Measurements from ENCODE around the gene OSBPL7. TPM values are rescaled to one million over a fixed set of nuclear protein-coding genes. Genes with fewer than 3 reads are reported as not detected.

OSBPL7 gene
- polyA plus RNA-seq, 4 donors, result 16.7 to 67.5 (median 27.3) TPM

- FAIRE-seq, result no peak
- 62 to 84% (median 80%) methylated on average over 4 of the region's 4 CpGs for WGBS, 3 donors
- Histone ChIP-seq H3K9me3 (ENCODE audit: control insufficient read depth in 2 of 2, insufficient read depth in 1 of 2, low read depth in 1 of 2, low read length in 1 of 2) (no peaks in the 10 kb centered on the region), H3K27me3 (ENCODE audit: control insufficient read depth in 3 of 3, insufficient read depth in 3 of 3, low read length in 3 of 3) (peaks cover 0 to 43% (median 17%) of the 10 kb centered on the region in 3 donors), H3K27ac (ENCODE audit: low read depth in 1 of 3, low read length in 2 of 3) (no peak overlapping the region), H3K4me1 (ENCODE audit: control insufficient read depth in 3 of 3, insufficient read depth in 2 of 3, low read depth in 1 of 3, low read length in 2 of 3) (peaks cover 2 to 35% (median 6%) of the 10 kb centered on the region in 3 donors), H3K4me3 (ENCODE audit: low read depth in 1 of 3, low read length in 3 of 3) (no peak overlapping the region), H3K36me3 (ENCODE audit: control insufficient read depth in 3 of 3, insufficient read depth in 2 of 3, low read depth in 1 of 3, low read length in 3 of 3) (peaks cover 0 to 4% (median 1%) of the 10 kb centered on the region in 3 donors)
- DNase-seq, result no peak
Observed at GRCh38 chr17:47844814-47845715, 23.5 kb upstream of the OSBPL7 start.

DNA sequence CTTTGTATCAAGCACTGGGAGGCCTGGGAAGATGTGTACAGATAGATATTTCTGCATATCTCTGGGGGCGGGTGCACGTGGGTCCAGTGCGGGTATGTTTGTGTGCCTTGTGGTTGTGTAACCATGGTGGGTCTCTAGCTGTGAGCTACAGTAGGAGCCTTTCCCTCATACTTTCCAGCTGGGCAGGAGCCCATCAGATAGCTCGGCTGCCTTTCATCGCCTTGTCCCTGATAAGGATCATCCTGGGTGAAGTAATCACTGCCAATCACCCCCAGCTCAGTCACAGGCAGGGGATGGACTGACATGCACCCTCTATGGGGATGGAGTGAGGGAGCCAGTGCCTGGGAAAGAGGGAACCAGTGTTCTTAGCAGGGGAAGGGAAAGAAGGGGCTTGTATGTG is 22.6 kb upstream of the OSBPL7 start:
- Histone ChIP-seq H3K9me3 (ENCODE audit: control insufficient read depth in 2 of 2, insufficient read depth in 1 of 2, low read depth in 1 of 2, low read length in 1 of 2) (no peaks in the 10 kb centered on the region), H3K36me3 (ENCODE audit: control insufficient read depth in 3 of 3, insufficient read depth in 2 of 3, low read depth in 1 of 3, low read length in 3 of 3) (peaks cover 0 to 9% (median 4%) of the 10 kb centered on the region in 3 donors), H3K27me3 (ENCODE audit: control insufficient read depth in 3 of 3, insufficient read depth in 3 of 3, low read length in 3 of 3) (peaks cover 0 to 35% (median 17%) of the 10 kb centered on the region in 3 donors), H3K27ac (ENCODE audit: low read depth in 1 of 3, low read length in 2 of 3) (no peak overlapping the region), H3K4me3 (ENCODE audit: low read depth in 1 of 3, low read length in 3 of 3) (no peak overlapping the region), H3K4me1 (ENCODE audit: control insufficient read depth in 3 of 3, insufficient read depth in 2 of 3, low read depth in 1 of 3, low read length in 2 of 3) (peaks cover 2 to 43% (median 7%) of the 10 kb centered on the region in 3 donors)
- DNase-seq (no peak), FAIRE-seq (no peak)
- WGBS, 3 donors, result 21 to 64% (median 35%) methylated on average over 5 of the region's 5 CpGs

DNA sequence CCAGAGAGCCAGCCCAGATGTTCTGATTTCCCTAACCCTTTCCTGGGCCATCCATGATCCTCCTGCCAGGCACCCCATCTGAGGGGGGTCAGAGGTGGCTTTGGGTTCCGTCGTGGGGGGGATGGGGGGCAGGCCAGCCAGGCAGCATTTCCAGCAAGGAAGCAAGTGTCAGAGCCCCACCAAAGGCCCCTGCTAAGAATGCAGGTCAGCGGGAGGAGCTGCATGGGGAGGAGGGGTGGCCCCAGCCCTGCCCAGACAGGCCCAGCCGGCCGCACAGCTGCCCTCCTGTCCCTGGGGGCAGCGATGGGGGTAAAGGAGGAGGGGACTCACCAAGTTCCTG is 21.8 kb upstream of the OSBPL7 start:
- H3K27me3 ChIP-seq (ENCODE audit: control insufficient read depth in 3 of 3, insufficient read depth in 3 of 3, low read length in 3 of 3), result peaks cover 0 to 26% (median 14%) of the 10 kb centered on the region in 3 donors
- no peak for FAIRE-seq
- no peak for DNase-seq
- no peak overlapping the region for H3K4me3 ChIP-seq (ENCODE audit: low read depth in 1 of 3, low read length in 3 of 3)
- H3K9me3 ChIP-seq (ENCODE audit: control insufficient read depth in 2 of 2, insufficient read depth in 1 of 2, low read depth in 1 of 2, low read length in 1 of 2), result no peaks in the 10 kb centered on the region
- 14 to 35% (median 29%) methylated on average over 6 of the region's 6 CpGs for WGBS, 3 donors
- no peak overlapping the region for H3K27ac ChIP-seq (ENCODE audit: low read depth in 1 of 3, low read length in 2 of 3)
- peaks cover 0 to 17% (median 4%) of the 10 kb centered on the region in 3 donors for H3K36me3 ChIP-seq (ENCODE audit: control insufficient read depth in 3 of 3, insufficient read depth in 2 of 3, low read depth in 1 of 3, low read length in 3 of 3)
- peaks cover 2 to 52% (median 7%) of the 10 kb centered on the region in 3 donors for H3K4me1 ChIP-seq (ENCODE audit: control insufficient read depth in 3 of 3, insufficient read depth in 2 of 3, low read depth in 1 of 3, low read length in 2 of 3)

GRCh38 chr17:47841488-47842291 is 20.1 kb upstream of the OSBPL7 start:
- WGBS, 3 donors, result 30 to 57% (median 42%) methylated on average over 16 of the region's 16 CpGs
- Histone ChIP-seq H3K36me3 (ENCODE audit: control insufficient read depth in 3 of 3, insufficient read depth in 2 of 3, low read depth in 1 of 3, low read length in 3 of 3) (peaks cover 0 to 34% (median 5%) of the 10 kb centered on the region in 3 donors), H3K9me3 (ENCODE audit: control insufficient read depth in 2 of 2, insufficient read depth in 1 of 2, low read depth in 1 of 2, low read length in 1 of 2) (no peaks in the 10 kb centered on the region), H3K27ac (ENCODE audit: low read depth in 1 of 3, low read length in 2 of 3) (peak overlapping the region; percentile 65 to 84 (median 67)), H3K27me3 (ENCODE audit: control insufficient read depth in 3 of 3, insufficient read depth in 3 of 3, low read length in 3 of 3) (peaks cover 0 to 10% (median 9%) of the 10 kb centered on the region in 3 donors), H3K4me1 (ENCODE audit: control insufficient read depth in 3 of 3, insufficient read depth in 2 of 3, low read depth in 1 of 3, low read length in 2 of 3) (peaks cover 2 to 66% (median 7%) of the 10 kb centered on the region in 3 donors), H3K4me3 (ENCODE audit: low read depth in 1 of 3, low read length in 3 of 3) (peak overlapping the region in 1 of 3 donors; percentile 65)
- no peak for FAIRE-seq
- DNase-seq, result peak; percentile 57 to 71

GRCh38 chr17:47840742-47841487 is 19.3 kb upstream of the OSBPL7 start, which contains the start of gene SCRN2:
Gene SCRN2 (minus strand): TSS chr17:47841273. CDS start chr17:47840843, 430 bp downstream.
- 0 to 1% (median 1%) methylated on average over 53 to 55 of the region's 55 CpGs for WGBS, 3 donors
- Histone ChIP-seq H3K36me3 (ENCODE audit: control insufficient read depth in 3 of 3, insufficient read depth in 2 of 3, low read depth in 1 of 3, low read length in 3 of 3) (peaks cover 0 to 42% (median 8%) of the 10 kb centered on the region in 3 donors), H3K9me3 (ENCODE audit: control insufficient read depth in 2 of 2, insufficient read depth in 1 of 2, low read depth in 1 of 2, low read length in 1 of 2) (no peaks in the 10 kb centered on the region), H3K27ac (ENCODE audit: low read depth in 1 of 3, low read length in 2 of 3) (peak within 1 kb of the TSS; percentile 65 to 84 (median 67)), H3K4me3 (ENCODE audit: low read depth in 1 of 3, low read length in 3 of 3) (peak within 1 kb of the TSS; percentile 65 to 89 (median 78)), H3K27me3 (ENCODE audit: control insufficient read depth in 3 of 3, insufficient read depth in 3 of 3, low read length in 3 of 3) (peaks cover 0 to 4% (median 3%) of the 10 kb centered on the region in 3 donors), H3K4me1 (ENCODE audit: control insufficient read depth in 3 of 3, insufficient read depth in 2 of 3, low read depth in 1 of 3, low read length in 2 of 3) (peaks cover 2 to 66% (median 7%) of the 10 kb centered on the region in 3 donors)
- FAIRE-seq (no peak), DNase-seq (peak; percentile 90 to 96)

- H3K27ac ChIP-seq (ENCODE audit: low read depth in 1 of 3, low read length in 2 of 3), result peak overlapping the region; percentile 47 to 65 (median 56)
- peaks cover 2 to 66% (median 7%) of the 10 kb centered on the region in 3 donors for H3K4me1 ChIP-seq (ENCODE audit: control insufficient read depth in 3 of 3, insufficient read depth in 2 of 3, low read depth in 1 of 3, low read length in 2 of 3)
- H3K9me3 ChIP-seq (ENCODE audit: control insufficient read depth in 2 of 2, insufficient read depth in 1 of 2, low read depth in 1 of 2, low read length in 1 of 2), result no peaks in the 10 kb centered on the region
- DNase-seq (peak; percentile 53 to 68), FAIRE-seq (no peak)
- H3K36me3 ChIP-seq (ENCODE audit: control insufficient read depth in 3 of 3, insufficient read depth in 2 of 3, low read depth in 1 of 3, low read length in 3 of 3), result peaks cover 0 to 49% (median 8%) of the 10 kb centered on the region in 3 donors
- WGBS, 3 donors, result 22 to 40% (median 29%) methylated on average over 17 of the region's 17 CpGs
- peak overlapping the region; percentile 65 to 89 (median 78) for H3K4me3 ChIP-seq (ENCODE audit: low read depth in 1 of 3, low read length in 3 of 3)
- peaks cover 0 to 2% (median 0%) of the 10 kb centered on the region in 3 donors for H3K27me3 ChIP-seq (ENCODE audit: control insufficient read depth in 3 of 3, insufficient read depth in 3 of 3, low read length in 3 of 3)
Observed at GRCh38 chr17:47840001-47840741, 18.6 kb upstream of the OSBPL7 start.

GRCh38 chr17:47839071-47839470 is 17.5 kb upstream of the OSBPL7 start:
- Histone ChIP-seq H3K4me1 (ENCODE audit: control insufficient read depth in 3 of 3, insufficient read depth in 2 of 3, low read depth in 1 of 3, low read length in 2 of 3) (peaks cover 2 to 60% (median 7%) of the 10 kb centered on the region in 3 donors), H3K27me3 (ENCODE audit: control insufficient read depth in 3 of 3, insufficient read depth in 3 of 3, low read length in 3 of 3) (no peaks in the 10 kb centered on the region), H3K36me3 (ENCODE audit: control insufficient read depth in 3 of 3, insufficient read depth in 2 of 3, low read depth in 1 of 3, low read length in 3 of 3) (peaks cover 0 to 55% (median 8%) of the 10 kb centered on the region in 3 donors), H3K27ac (ENCODE audit: low read depth in 1 of 3, low read length in 2 of 3) (no peak overlapping the region), H3K9me3 (ENCODE audit: control insufficient read depth in 2 of 2, insufficient read depth in 1 of 2, low read depth in 1 of 2, low read length in 1 of 2) (no peaks in the 10 kb centered on the region), H3K4me3 (ENCODE audit: low read depth in 1 of 3, low read length in 3 of 3) (no peak overlapping the region)
- FAIRE-seq (no peak), DNase-seq (no peak)
- 89 to 92% (median 91%) methylated on average over 5 of the region's 5 CpGs for WGBS, 3 donors
